HG02763 (cell line): ENCODE data around the gene C2CD4A.

ENCODE experiments used
- ATAC-seq: cut with Tn5 transposase; IDR thresholded peaks from one replicate; pipeline ENCODE4 v1.9.1; 2021; ENCODE audit warnings: mild to moderate bottlenecking, moderate library complexity; ENCODE audit not compliant: unreplicated experiment

The C2CD4A gene

DNA sequence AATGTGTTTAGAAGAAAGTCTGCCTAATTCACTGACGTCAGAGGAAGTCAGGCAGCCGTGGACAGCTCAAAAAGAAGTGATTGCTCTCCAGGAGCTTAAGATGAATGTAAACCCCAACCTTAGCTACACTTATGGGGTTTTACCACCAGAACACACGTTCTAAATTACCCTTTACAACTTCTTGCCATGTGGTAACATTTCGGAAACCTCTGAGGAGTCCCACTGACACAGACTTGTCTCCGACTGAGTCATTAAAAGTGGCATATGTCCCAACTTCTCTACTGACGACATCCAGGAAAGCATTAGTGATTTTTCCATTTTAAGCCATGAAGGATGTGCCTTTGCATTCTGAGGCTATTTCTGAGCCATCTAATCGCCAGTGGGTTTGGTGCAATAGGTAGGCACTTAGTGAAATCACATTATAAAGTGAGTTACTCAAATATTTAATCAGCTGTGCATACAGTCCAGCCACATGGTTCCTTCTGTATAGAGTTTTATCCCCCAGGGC lies 32.4 kb downstream of the C2CD4A start:
- no peak for ATAC-seq

DNA sequence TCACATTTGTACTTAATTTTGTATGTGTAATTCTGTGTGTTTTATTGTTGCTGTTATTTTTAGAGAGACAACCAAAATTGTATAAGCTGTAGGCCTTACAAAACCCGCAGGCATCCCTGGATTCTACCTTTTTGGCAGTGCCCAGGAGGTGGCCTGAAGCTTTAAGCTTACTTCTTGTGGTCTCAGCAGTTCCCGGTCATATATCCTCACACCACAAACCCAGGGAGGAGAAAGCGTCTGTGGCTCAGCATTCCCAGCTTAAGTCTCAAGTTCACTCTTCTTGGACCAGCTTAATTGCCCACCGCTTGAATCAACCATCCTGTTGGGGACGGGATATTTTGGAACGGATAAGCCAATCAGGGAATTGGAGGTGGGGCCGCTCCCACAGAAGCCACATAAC lies 36.7 kb downstream of the C2CD4A start:
- ATAC-seq = no peak

DNA sequence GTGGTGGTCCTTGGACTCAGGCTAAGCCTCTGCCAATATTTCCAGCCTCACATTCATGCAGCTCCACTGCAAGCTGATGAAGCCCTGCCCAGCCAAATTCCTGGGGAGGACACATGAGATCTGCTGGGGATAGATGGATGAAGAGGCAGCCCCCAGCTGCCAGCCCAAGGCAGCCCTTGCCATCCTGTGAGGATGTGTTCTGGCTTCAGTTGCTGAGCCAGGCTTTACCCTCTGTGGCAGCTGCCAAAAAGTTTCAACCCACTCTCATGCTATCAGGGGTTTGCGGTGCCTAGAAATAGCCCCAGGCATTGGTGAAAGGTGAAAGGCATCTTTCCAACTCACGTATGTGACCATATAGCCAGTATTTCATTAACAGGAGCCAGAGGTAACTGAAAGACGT lies 37.6 kb downstream of the C2CD4A start:
- no peak for ATAC-seq

DNA sequence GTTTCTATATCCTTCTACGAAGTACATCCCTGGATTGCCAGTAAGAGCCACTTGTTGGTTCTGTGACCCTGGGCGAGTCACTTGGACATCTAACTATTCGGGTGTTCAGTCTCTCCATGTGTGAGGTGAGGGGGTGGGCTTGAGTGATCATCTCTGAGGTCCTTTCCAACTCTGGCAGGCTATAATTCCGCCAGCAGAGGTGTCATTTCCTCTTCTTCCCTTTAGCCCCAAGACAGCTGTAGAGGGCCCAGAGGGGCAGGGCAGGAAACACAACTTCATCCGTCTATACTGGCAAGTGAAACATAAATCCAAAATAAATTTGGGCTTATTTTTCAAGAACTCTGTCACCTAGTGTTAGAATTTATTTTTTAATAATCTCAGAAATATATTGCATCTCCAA lies 38.1 kb downstream of the C2CD4A start:
- no peak for ATAC-seq

DNA sequence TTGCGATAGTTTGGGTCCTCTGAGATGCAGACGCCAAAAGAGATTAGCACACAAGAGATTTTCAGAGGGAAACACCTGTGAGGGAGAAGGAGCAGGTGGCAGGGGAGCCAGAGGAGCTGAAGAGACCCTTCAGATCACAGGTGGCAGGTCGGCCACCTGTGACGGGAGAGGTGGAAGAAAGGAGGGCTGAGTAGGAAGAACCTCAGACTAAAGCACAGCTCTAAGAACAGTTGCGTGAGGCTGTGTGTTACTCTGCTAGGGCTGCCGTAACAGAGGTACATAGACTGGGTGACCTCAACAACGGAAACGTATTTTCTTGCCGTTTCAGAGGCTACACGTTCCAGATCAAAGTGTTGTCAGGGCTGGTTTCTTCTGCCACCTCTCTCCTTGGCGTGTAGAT lies 38.5 kb downstream of the C2CD4A start:
- ATAC-seq = no peak

DNA sequence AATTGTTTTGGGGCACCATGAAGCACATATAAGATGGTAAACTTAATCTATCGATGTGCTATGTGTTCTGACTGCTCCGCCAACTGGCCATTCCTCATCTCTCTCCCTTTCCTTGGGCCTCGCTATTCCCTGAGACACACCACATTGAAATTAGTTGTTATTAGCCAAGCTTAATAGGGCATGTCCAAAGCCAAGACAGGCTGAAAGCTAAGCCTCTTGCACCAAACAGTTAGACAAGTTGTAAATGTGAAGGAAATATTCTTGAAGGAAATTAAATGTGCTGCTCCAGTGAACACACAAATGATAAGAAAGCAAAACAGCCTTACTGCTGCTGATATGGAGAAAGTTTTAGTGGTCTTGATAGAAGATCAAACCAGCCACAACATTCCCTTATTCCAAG lies 39.3 kb downstream of the C2CD4A start:
- no peak for ATAC-seq

DNA sequence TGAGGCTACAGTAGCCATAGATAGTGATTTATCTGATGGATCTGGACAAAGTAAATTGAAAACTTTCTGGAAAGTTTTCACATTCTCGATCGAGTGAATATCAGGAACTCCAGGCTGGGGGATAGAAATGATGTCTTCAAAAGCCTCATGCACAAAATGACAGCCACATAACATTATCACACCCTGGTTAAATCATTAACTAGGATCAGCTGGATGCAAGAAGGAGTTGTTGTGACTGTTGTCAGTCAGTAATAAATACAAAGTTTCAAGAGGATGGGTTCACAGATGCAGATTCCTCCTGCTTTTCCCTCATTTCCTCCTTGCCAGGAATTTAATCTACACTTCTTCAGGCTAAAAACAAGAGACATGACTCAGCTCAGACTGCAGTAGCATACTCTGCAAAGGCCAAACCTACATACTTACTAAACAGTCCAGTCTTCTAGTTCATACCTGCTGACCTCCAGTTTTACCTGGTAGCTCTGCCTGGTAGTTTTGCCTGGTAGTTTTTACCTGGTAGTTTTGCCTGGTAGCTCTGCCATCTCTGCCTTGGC lies 40.9 kb downstream of the C2CD4A start:
- no peak for ATAC-seq

DNA sequence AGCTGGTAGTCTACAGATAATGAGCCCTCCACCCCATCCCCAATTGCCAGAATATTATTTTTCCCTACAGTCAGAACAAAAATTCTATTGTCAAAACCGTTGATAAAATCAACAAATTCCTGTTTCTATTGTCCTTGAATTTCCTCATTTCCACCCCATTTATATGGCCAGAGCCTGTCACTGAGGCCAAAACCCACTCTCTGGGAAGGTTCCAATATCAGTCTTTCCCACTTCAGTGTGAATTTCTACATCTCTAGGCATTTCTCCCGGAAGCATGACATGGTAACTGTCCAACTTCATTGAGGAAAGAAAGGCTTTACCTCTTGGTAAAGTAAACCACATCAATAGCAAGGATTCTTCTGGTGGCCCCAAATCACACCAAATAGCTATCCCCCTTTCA lies 41.6 kb downstream of the C2CD4A start:
- no peak for ATAC-seq

DNA sequence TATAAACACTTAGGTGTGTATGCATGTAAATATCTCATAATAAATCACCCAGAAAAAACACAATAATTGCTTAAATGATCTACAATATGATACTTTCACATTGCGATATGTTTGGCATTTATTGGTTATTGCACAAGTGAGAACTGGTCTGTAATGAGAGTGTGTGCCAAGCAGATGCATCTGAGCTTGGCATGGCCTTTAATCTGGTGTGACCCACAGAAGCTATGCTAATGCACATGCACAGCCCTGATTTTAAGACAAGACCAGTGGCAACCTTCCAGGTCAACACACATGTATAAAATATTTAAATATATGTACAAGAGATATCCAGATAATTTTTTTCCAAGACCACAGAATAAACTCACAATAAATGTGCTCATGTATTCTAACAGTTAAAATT lies 42.7 kb downstream of the C2CD4A start:
- ATAC-seq = no peak

DNA sequence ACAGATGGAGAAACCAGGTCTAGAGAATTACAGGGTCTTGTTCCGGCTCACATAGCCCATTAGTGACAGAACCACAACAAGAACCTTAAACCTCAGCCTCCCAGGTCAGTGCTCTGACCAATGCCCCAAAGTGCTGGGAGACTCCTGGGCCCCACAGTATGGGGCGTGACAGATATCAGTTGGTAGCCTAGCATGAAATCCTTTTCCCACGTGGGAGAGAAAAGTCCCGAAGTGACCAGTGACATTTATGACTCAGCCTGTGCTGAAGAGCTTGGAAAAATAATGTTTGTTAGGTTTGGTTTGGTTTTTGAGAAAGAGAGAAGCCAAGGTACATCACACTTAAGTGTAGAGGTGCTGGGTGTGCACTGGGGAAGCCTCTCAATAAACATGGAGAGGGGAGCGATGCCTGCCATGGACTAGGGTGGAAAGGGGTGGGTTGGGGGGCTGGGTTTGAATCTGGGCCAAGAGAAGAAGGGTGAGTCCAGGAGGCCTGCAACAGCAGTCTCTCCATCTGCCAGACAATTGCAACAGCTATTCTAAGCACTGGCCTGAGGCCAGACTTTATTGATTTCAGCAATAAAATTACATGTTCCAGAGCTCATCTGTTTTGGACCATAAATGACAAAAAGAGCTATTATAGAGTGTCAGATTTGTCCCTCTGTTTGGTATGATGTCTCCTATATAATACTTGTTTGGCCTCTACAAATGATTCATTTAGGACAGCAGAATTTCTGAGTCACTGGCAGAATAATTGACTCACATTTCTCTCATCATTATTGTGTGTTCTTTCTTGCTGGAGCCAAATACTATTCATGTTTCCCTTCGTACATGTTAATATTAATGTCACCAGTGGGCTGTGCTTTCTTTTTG lies 43.4 kb downstream of the C2CD4A start:
- ATAC-seq = no peak

DNA sequence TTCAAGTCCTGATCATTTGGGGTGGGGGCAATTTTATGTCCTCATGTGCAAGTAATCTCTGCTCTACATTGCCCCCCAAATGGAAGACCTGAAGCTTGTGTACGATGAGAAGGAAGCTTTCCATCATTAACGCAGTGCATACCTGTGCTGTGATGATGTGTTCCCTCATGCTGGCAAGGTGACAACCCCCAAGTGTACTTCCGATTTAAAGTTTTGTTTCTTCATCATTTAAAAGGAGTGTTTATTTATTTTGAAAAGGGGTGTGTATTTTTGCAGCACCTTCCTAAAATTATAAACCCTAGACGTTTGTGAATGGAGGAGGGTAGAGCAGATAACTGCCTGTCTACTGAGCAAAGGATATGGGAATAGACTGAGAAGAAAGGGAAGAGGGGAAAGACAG lies 45.3 kb downstream of the C2CD4A start:
- no peak for ATAC-seq

DNA sequence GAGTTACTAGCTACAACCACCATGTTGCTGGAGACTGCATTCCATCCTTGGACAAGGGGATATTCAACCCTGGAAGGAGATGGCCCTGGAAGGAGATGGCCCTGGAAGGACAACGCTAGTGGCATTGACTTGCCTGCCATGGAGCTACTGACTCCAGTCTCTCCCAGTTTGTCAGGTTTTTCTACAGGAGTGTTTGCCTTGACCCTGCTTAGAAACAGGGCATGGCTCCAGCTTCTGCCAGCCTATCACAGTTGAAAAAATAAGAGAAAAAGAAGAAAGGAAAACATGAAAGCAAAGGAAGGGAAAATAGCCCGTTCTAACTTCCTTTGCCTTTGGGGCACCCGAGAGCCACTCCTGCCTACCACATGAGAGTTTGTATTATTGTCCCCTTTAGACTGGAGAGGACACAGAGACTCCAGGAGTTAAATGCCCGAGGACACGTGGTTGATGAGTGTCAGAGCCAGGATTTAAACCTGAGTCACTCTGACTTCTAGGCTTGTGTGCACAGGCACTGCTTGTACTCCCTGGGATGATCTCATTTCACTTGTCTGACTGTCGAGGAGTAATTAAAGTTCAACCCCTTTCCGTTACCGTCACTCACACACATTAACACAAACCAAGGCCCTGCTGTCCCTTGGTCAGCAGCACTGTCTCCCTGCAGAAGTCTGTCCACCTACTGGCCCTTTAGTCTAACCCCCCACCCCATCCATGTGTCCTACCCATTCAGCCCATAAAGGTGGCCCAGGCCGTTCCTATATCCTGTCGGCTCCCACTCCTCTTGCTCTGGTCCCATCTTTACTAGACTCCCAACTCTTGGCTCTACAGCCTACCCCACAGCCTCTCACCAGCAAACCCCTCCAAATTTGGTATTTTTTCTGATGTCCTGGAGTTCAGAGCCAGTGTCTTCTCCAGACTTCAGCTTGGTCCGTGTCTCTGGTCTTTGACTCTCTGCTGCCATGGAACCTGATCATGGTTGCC lies 46.1 kb downstream of the C2CD4A start:
- ATAC-seq = no peak

DNA sequence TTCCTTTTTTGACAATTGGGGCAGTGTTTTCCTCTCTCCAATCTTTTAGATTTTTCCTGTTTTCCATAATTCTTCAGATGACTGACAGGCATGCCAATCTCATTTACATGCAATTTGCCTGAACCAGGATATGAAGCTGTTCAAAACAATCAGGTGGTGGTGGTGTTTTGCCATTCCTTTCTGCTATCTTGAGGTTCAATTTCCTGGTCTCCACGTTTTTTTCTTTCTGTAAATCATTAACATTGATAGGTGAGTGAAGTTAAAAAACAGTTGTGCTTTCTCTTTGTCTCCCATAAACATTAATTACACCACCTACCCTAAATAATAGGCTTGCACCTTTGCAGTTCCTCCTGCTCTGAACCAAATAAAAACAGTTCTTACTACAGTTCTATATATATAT lies 49.1 kb downstream of the C2CD4A start:
- no peak for ATAC-seq

DNA sequence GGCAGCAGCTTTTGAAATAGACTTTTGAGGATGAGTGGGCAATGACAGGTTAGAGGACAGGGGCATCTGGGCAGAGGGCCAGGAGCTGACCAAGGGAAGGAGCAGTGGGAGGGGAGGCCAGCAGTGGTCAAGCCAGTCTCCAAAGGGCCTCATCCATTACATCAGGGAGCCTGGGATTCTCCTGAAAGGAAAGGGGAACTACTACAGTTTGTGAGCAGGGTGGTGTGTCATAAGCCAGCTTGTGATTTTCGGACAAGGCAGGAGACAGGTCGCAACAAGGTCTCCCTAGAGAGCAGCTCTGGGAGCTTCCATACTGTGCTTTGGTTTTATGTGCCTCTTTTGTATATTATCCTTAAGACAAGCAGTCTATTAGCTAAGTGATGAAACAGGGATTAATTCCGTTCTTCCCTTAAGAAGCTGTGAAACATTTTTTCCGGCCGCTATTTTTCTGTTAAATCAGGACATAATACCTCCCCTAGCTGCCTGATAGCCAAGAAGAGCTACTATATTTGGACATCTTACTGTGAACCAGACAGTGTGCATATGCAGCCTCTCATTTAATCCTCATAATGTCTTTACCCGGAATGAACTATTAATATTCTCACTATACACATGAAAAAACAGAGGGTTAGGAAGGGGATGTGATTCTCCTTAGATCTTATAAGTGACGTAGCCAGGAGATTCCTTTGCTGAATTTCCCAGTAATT lies 51.9 kb downstream of the C2CD4A start:
- no peak for ATAC-seq

DNA sequence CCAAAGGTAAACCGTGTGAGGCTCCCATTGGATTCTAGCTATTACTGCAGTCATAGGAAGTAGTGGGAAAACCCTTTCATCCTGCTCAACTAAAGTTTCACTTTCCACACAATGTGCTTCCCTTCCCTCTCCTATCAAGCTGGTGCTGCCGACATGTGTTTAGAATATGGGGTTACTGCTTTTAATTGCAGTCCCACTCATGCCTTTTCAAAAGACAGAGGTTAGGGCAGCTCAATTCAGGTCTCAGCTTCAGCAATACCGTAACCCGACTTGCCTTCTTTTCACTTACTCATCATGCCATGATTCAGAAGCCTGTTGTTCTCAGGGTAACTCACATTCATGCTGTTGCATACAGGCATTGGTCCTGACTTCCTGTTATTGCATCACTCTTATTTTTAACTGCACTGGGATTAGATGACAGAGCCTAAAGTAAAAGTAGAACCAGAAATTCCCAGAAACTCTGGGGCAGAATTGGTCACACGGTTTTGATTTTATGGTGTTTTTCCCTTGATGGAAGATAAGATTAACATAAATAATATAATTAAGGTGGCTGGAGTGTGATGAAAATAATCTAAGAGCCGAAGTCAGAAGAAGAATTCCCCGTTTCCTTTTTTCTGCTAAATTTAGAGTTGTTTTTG lies 52.6 kb downstream of the C2CD4A start:
- ATAC-seq = no peak

DNA sequence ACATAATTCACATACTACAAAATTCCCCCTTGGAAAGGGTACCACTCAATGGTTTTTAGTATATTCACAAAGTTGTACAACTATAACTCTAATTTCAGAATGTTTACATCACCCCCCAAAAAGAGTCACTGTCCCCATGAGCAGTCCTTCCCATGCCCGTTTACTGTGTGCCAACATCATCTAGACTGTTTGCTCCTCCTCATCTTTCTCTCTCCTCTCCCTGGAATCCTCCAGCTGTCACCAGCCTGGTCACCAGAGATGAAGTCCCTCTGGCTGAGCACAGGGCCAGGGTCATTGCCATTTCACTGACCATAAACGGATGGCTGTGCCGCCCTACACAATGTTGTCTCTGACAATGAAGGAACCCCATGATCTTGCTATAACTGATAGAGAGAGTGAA lies 53.1 kb downstream of the C2CD4A start:
- no peak for ATAC-seq
